Nephron progenitor cell (in vitro differentiated cells): ENCODE data around the gene MGMT.

Experiments used
- DNase-seq: peaks from one replicate; pipeline ENCODE4 v3.0.0; 2021
- H3K27ac Mint-ChIP-seq: 2 replicates; pipeline ENCODE4 v1.8.0; 2021; ENCODE audit warnings: mild to moderate bottlenecking, moderate library complexity, mixed read lengths
- H3K27me3 Mint-ChIP-seq: 2 replicates; pipeline ENCODE4 v1.8.0; 2021; ENCODE audit warnings: mild to moderate bottlenecking, low read depth, mixed read lengths; ENCODE audit not compliant: poor library complexity
- H3K36me3 Mint-ChIP-seq: 2 replicates; pipeline ENCODE4 v1.8.0; 2021; ENCODE audit warnings: low read depth, mixed read lengths
- H3K4me1 Mint-ChIP-seq: 2 replicates; pipeline ENCODE4 v1.8.0; 2021; ENCODE audit warnings: mixed read lengths
- H3K4me3 Mint-ChIP-seq: 2 replicates; pipeline ENCODE4 v1.8.0; 2021; ENCODE audit warnings: mild to moderate bottlenecking, moderate library complexity, mixed read lengths
- H3K9me3 Mint-ChIP-seq: 2 replicates; pipeline ENCODE4 v1.8.0; 2021; ENCODE audit warnings: mild to moderate bottlenecking, moderate library complexity, mixed read lengths
- TF ChIP-seq, protein P1 (sequence below): fragments of 200-600 bp; sonication (generic); IDR thresholded peaks from 2 replicates; pipeline ENCODE4 v1.5.0; 2021; ENCODE audit warnings: antibody characterized with exemption

The MGMT gene

DNA sequence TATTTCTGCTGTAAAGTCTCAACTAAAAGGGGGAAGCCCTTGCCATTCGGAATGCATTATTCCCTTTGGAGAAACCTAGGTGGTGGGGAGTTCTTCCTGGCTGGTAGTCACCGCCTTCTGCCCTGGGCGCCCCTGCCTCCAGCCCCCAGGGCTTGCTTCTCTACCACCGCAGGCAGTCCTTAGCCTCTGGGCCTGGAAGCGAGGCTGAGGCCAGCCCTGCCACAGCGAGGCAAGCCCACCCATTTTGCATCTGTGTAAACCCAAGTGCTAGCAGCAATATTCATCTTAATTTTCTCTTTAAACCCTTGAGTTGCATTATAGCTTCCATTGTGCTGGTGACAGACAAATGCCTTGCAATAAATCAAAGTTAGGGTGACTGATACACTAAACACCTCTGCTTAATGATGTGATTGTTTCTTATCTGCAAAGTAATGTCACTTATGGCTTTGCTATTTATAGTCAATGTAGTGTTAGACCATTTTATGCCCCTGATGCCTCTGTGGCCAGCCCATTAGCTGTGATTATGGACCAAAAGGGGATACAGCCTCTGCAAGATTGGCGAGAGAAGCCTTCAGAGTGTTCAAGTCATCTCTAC lies 26.2 kb upstream of the MGMT start:
- H3K36me3 Mint-ChIP-seq: no peaks in the 10 kb centered on the region
- H3K4me3 Mint-ChIP-seq: no peak overlapping the region
- peaks cover 11% of the 10 kb centered on the region for H3K27me3 Mint-ChIP-seq
- no peak overlapping the region for H3K27ac Mint-ChIP-seq
- no peak for DNase-seq
- H3K4me1 Mint-ChIP-seq: peaks cover 25% of the 10 kb centered on the region
- TF ChIP-seq, protein P1, sequence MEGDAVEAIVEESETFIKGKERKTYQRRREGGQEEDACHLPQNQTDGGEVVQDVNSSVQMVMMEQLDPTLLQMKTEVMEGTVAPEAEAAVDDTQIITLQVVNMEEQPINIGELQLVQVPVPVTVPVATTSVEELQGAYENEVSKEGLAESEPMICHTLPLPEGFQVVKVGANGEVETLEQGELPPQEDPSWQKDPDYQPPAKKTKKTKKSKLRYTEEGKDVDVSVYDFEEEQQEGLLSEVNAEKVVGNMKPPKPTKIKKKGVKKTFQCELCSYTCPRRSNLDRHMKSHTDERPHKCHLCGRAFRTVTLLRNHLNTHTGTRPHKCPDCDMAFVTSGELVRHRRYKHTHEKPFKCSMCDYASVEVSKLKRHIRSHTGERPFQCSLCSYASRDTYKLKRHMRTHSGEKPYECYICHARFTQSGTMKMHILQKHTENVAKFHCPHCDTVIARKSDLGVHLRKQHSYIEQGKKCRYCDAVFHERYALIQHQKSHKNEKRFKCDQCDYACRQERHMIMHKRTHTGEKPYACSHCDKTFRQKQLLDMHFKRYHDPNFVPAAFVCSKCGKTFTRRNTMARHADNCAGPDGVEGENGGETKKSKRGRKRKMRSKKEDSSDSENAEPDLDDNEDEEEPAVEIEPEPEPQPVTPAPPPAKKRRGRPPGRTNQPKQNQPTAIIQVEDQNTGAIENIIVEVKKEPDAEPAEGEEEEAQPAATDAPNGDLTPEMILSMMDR: no peak
- H3K9me3 Mint-ChIP-seq: peaks cover 9% of the 10 kb centered on the region

GRCh38 chr10:129441372-129442009 lies 25.6 kb upstream of the MGMT start:
- peaks cover 11% of the 10 kb centered on the region for H3K27me3 Mint-ChIP-seq
- TF ChIP-seq, protein P1: no peak
- H3K27ac Mint-ChIP-seq: no peak overlapping the region
- peaks cover 31% of the 10 kb centered on the region for H3K4me1 Mint-ChIP-seq
- no peaks in the 10 kb centered on the region for H3K36me3 Mint-ChIP-seq
- H3K9me3 Mint-ChIP-seq: peaks cover 2% of the 10 kb centered on the region
- no peak overlapping the region for H3K4me3 Mint-ChIP-seq
- no peak for DNase-seq

DNA sequence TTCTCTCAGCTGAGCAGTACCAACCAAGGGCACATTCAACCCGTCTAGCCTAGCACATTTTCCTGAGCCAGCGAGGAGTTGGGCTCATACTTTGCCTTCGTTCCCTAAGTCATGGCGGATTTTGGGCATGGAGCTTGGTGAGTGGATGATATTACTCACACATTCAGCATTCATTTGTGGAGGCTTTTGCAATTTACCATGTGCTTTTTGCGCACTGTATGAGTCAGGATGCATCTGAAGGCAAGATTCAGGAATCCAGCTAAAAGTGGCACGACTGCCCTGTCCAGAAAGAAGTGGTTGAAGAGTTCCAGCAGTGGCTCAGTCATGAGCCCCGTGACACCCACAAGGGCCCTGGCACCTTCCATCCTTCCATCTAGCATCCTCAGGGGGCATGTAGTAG lies 24.2 kb upstream of the MGMT start:
- no peak for DNase-seq
- TF ChIP-seq, protein P1: no peak
- no peak overlapping the region for H3K27ac Mint-ChIP-seq
- H3K4me1 Mint-ChIP-seq: peaks cover 37% of the 10 kb centered on the region
- H3K9me3 Mint-ChIP-seq: no peaks in the 10 kb centered on the region
- peaks cover 15% of the 10 kb centered on the region for H3K27me3 Mint-ChIP-seq
- H3K4me3 Mint-ChIP-seq: no peak overlapping the region
- no peaks in the 10 kb centered on the region for H3K36me3 Mint-ChIP-seq

- H3K27ac Mint-ChIP-seq: no peak overlapping the region
- no peaks in the 10 kb centered on the region for H3K9me3 Mint-ChIP-seq
- no peaks in the 10 kb centered on the region for H3K36me3 Mint-ChIP-seq
- no peak overlapping the region for H3K4me3 Mint-ChIP-seq
- DNase-seq: no peak
- H3K4me1 Mint-ChIP-seq: peaks cover 37% of the 10 kb centered on the region
- TF ChIP-seq, protein P1: no peak
- H3K27me3 Mint-ChIP-seq: peaks cover 17% of the 10 kb centered on the region
These were observed 22.7 kb upstream of the MGMT start for GRCh38 chr10:129444359-129444758.

GRCh38 chr10:129445436-129446182 lies 21.4 kb upstream of the MGMT start:
- peaks cover 24% of the 10 kb centered on the region for H3K27me3 Mint-ChIP-seq
- peaks cover 37% of the 10 kb centered on the region for H3K4me1 Mint-ChIP-seq
- no peak overlapping the region for H3K4me3 Mint-ChIP-seq
- TF ChIP-seq, protein P1: no peak
- no peaks in the 10 kb centered on the region for H3K36me3 Mint-ChIP-seq
- no peaks in the 10 kb centered on the region for H3K9me3 Mint-ChIP-seq
- peak overlapping the region; percentile 67 for H3K27ac Mint-ChIP-seq
- DNase-seq: no peak
